HG03103 (cell line): ENCODE results near the gene ZBTB12.

Source experiments
- ATAC-seq: cut with Tn5 transposase; IDR thresholded peaks from one replicate; pipeline ENCODE4 v1.9.1; 2021; ENCODE audit warnings: low read depth; ENCODE audit not compliant: unreplicated experiment

The ZBTB12 gene

DNA sequence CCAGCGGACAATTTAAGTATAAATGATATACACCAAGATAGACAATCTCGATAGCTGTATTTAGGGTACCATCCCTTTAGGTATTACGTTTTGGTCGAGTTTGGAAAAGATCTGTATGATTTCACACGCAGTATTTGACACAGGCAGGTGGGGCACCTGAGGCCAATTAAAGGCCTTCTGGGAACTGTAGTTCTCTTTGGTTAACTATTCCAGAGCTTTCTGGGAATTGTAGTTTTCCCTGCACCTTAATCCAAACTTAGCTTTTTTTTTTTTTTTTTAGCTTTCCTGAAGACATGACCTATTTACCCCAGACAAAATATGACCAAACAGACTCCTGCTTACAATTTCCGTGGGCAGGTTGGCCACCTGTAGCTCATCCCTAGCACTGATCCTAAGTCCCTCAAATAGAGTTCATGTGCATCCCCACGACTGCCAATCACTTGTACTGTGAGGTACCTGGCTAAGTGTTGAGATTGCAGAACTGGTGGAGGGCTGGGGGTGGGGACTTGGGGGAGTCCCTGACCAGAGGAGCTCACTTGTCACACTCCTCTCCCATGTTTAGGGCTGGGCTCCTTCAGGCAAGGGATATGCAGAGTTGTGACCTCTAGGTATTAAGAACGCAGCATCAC lies 3.4 kb downstream of the ZBTB12 start:
- no peak for ATAC-seq

DNA sequence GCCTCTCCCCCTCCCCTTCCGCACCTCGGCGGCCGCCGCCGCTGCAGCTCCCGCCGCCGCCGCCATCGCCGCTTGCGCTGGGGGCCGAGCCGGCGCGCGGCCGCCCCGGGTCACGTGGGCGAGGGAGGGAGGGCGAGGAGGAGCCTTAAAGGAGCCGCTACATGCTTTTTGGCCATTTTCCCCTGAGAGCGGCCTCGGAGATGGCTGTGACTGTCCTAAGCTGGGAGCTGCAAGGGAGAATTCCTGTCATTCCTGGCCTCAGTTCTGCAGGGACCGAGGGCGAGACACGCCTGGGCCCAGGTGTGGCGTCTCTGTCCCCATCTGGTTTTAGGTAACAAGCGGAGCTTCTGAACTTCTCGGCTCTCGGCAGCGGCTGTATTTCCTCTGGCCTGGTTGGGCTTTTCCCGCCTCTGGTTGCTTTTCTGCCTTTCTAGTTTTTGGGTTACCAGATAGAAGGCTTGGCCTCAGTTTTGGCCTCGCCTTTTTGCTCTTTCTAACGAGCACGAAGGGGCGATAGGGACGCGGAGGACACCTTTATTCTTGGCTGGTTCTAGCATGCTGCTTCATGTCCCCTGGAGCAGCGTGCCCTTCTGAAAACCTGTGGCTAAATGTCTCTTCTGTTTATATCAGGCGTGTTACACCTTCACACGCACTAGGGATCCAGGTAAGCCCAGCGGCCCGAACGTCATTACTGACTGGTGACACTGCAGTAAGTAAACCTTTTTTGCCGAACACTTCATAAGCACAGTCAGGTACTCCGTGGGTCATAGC lies 4.1 kb downstream of the ZBTB12 start, which contains the start of gene EHMT2:
EHMT2 (minus strand) TSS at position 87 of the 771 bp plus-strand sequence; CDS start at position 66, 21 bp downstream.
- no peak for ATAC-seq

GRCh38 chr6:31896856-31897611 lies 4.9 kb downstream of the ZBTB12 start:
- ATAC-seq = no peak

GRCh38 chr6:31896493-31896855 lies 5.4 kb downstream of the ZBTB12 start:
- ATAC-seq = no peak

- no peak for ATAC-seq
Measured at GRCh38 chr6:31892821-31893220, 9.1 kb downstream of the ZBTB12 start.

- ATAC-seq = no peak
Measured at GRCh38 chr6:31889331-31889972, 12.4 kb downstream of the ZBTB12 start.

GRCh38 chr6:31888276-31889258 lies 13.3 kb downstream of the ZBTB12 start:
- no peak for ATAC-seq

DNA sequence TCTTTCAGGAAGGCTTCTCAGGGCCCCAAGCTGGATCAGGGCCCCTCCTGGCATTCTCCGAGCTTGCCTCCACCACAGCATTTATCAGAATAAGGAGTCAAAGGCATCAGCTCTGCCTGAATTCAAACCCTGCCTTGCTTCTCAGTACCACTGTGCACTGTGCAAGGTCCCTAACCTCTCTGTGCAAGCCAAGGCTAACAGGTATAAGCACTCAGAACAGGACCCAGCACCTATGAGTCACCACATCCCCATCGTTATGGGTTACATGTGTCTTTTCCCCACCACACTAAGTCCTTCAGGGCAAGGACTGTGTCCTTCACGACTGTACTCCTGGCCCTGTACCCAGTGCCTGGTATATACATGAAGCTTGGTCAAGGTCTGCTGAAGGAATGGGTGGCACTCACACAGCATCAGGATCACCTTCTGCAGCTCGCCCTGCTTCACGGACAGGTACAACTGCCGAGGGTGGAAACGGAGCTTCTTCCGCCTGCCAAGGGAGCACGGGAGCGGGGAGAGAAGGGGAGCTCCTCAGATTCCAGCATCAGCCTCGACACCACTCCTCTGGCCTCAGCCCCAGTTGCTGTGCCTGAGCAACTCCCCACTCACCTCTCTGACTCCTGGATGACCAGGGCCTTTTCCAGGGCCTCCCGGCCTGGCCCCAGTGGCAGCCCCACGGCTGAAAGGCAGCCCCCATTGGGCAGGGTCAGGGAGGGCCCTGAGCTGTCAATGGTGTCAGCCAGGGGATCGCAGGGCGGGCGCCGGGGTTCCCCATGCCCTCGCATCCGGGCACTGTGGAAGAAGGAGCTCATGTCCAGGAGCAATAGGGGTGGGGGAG lies 14.5 kb downstream of the ZBTB12 start:
- ATAC-seq = no peak

GRCh38 chr6:31886541-31886991 lies 15.3 kb downstream of the ZBTB12 start:
- no peak for ATAC-seq

- ATAC-seq = no peak
Measured at GRCh38 chr6:31884528-31885035, 17.3 kb downstream of the ZBTB12 start.

DNA sequence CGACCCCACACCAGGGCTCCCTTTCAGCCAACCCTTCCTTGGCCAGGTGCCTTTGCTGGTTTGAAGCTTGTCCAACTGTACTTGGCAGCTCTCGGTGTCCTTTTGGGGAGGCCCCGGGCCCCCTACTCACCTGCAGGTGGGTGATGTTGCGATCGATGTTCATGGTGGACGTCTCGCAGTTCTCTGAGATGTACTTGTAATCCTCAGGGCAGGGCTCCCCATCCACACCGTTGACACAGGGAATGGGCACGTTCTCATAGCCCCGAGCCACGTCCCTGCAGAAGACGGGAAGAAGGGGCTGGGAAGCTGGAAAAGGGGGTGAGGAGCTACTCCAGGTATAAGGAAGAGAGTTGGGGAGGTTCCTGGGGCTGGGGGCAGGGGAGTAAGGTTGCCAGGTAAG lies 18.2 kb downstream of the ZBTB12 start:
- no peak for ATAC-seq

DNA sequence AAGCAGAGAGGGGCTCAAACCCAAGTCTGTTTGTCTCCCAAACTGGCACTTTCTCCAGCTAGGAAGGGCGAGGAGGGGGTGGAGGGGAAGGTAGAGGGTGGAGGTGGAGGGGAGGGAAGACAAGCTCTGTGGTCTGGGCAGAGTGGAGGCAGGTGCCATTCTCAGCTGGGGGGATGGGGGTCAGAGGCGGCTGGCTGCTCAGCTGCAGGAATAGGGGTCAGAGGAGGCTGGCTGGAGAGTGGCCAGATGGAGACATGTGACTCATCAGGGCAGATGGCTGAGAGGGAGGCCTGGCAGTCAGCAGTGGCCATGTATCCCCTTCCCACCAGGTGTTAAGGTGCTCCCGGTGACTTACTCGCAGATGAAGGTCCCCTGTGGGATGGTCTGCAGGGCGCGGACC lies 19.5 kb downstream of the ZBTB12 start:
- no peak for ATAC-seq

- ATAC-seq = no peak
Measured at GRCh38 chr6:31881136-31881859, 20.6 kb downstream of the ZBTB12 start.

DNA sequence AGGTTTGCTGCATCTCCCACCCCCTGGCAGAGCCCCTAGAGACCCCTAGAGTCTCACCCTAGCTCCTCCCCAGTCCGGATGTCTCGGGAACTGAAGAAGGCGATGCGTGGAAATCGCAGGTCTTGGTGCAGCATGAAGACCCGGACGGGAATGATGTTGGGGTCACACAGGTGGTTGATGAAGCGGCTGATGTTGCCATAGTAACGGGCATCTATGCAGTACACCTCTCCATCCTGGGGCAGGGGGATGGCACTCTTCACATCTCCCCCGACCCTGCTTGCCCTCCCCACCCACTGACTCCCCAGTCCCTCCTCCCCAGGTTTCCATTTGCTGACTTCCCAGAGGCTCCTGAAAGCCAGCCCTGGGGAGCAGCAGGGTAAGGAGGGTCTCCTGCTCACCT lies 21.3 kb downstream of the ZBTB12 start:
- no peak for ATAC-seq

GRCh38 chr6:31879901-31880300 lies 22.0 kb downstream of the ZBTB12 start:
- ATAC-seq = no peak

DNA sequence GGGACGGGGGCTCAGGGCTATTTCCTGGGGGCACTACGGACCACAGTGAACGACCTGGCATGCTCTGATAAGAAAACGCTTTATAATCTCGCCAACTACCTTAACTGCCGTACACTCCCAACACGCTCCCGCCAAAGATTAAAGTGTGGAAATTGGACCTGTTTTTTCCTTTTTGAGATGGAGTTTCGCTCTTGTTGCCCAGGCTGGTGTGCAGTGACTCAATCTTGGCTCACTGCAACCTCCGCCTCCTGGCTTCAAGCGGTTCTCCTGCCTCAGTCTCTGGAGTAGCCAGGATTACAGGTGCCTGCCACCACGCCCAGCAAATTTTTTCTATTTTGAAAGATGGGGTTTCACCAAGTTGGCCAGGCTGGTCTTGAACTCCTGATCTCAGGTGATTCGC lies 22.7 kb downstream of the ZBTB12 start:
- ATAC-seq = no peak

DNA sequence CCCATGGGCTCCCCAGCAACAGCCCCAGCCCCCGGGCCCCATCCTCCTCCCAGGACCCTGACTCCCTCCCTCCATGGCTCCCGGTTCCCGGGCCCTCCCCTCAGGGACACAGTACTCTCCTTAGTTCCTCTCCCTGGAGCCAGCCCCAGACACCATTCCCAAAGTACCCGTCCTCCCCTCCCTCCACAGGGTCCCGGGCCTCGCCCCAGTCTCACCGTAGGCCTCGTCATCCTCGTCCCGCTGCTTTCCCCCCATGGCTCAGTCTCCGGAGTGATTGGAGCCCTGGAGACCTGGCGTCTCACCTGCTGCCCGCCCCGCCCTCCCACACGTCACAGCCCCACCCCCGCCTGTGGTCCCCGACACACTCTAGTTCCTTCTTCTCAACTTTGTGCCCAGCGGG lies 23.2 kb downstream of the ZBTB12 start, which contains the start of gene SLC44A4:
SLC44A4 (minus strand) TSS at position 272 of the 400 bp plus-strand sequence; CDS start at position 255, 17 bp downstream.
- no peak for ATAC-seq

- ATAC-seq = no peak
Measured at GRCh38 chr6:31878222-31878621, 23.7 kb downstream of the ZBTB12 start.
